Measurements from ENCODE around the gene YIF1A.

Gene YIF1A

GRCh38 chr11:66242095-66242765 is 46.7 kb downstream of the YIF1A start:
- no peak for DNase-seq

GRCh38 chr11:66240781-66241136 is 48.2 kb downstream of the YIF1A start:
- no peak for DNase-seq

DNA sequence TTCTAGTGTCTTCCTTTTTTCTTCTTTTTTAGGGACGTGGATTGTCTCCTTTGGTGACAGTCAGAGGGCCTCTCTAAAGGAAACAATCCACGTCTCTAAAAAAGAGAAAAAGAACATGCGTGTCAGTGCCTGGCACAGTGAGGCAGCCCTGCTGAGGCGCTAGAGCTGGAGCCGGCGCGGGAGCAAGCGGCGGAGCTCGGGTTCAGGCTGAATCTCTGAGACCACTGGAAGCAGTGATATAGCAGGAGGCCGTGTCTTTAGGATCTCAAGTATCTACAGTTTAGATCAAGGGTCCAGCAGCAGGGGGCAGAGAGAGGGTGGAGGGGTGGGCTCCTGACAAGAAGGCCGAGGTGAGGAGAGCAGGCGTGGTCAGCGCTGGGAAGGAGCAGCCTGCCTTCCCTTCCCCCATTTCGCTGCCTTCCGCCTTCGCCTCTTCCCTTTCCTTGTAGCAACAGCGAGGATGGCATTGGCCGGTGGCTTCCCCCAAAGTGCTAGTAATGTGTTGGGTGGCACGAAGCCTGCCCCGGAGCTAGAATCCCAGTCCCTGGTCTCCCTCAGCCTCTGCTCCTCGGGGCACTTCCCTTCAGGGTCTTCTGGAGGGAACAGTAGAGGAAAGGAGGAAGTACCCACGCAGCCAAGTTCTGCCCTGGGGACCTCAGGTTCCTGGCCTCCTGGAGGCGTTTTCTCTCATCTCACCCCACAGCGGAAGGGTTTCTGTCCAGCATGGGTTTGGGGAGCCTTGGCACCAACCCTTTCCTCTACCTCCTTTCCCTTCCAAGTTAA is 48.8 kb downstream of the YIF1A start:
- DNase-seq: no peak

GRCh38 chr11:66239511-66239910 is 49.4 kb downstream of the YIF1A start:
- DNase-seq: no peak

GRCh38 chr11:66238786-66239413 is 50.0 kb downstream of the YIF1A start:
- DNase-seq: no peak

DNA sequence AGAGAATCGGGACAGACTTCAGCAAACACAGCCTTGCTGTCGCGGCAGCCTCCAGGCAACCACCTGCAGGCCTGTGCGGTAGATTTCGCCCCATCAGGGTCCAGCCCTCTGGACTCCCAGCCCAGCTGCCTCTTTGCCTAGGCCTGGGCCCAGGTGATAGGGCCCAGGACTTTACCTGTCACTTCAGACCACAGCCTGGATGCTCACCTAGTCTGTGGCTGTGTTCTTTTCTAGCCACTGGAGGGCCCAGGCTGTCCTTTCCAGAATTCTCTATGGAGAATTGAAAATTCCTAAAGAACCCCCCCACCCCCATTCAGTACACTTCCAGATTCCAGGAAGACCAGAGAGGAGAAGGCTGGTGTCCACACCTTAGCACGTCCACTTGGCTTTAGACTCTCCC is 51.1 kb downstream of the YIF1A start:
- DNase-seq: no peak

DNA sequence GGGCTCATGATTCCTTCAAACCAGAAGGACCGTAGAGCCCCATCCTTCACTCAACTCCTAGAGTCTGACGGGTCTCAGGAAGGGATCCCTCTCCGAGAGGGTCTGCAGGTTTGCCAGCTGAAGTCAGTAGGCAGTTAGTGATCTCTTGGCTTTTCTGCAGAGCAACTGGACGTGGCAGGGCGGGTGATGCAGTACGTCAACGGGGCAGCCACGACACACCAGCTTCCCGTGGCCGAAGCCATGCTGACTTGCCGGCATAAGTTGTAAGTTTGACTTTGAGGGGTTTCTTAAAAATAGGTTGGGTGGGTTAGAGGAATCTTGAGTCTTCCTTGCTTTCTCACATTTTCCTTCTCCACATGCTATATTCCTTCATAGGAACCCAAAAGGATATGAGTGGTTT is 53.8 kb downstream of the YIF1A start:
- DNase-seq: no peak
